GM21529 (cell line): ENCODE results near the gene TOP3B.

Experiments used
- ATAC-seq: cut with Tn5 transposase; IDR thresholded peaks from one replicate; pipeline ENCODE4 v1.9.1; 2021; ENCODE audit not compliant: unreplicated experiment

The TOP3B gene

GRCh38 chr22:21980547-21980946, 2.0 kb downstream of the TOP3B start:
- ATAC-seq, result no peak

GRCh38 chr22:21978564-21979386, 3.8 kb downstream of the TOP3B start:
- no peak for ATAC-seq

- ATAC-seq, result no peak
Observed at GRCh38 chr22:21977814-21978213, 4.8 kb downstream of the TOP3B start.

GRCh38 chr22:21975854-21976345, 6.7 kb downstream of the TOP3B start:
- no peak for ATAC-seq

GRCh38 chr22:21975273-21975672, 7.3 kb downstream of the TOP3B start:
- ATAC-seq, result no peak

GRCh38 chr22:21974058-21974649, 8.4 kb downstream of the TOP3B start:
- ATAC-seq, result no peak

GRCh38 chr22:21972806-21973205, 9.8 kb downstream of the TOP3B start:
- ATAC-seq, result no peak

- ATAC-seq, result no peak
Observed at GRCh38 chr22:21972293-21972779, 10.3 kb downstream of the TOP3B start.

- ATAC-seq, result no peak
Observed at GRCh38 chr22:21971858-21972275, 10.7 kb downstream of the TOP3B start.

- no peak for ATAC-seq
Observed at GRCh38 chr22:21970800-21971617, 11.6 kb downstream of the TOP3B start.

GRCh38 chr22:21970037-21970799, 12.4 kb downstream of the TOP3B start:
- no peak for ATAC-seq

- ATAC-seq, result no peak
Observed at GRCh38 chr22:21968452-21969129, 14.0 kb downstream of the TOP3B start.

GRCh38 chr22:21967693-21968271, 14.8 kb downstream of the TOP3B start:
- ATAC-seq, result no peak

GRCh38 chr22:21966643-21967516, 15.7 kb downstream of the TOP3B start:
- no peak for ATAC-seq

- ATAC-seq, result no peak
Observed at GRCh38 chr22:21965762-21966288, 16.8 kb downstream of the TOP3B start.

GRCh38 chr22:21964918-21965484, 17.6 kb downstream of the TOP3B start:
- no peak for ATAC-seq

GRCh38 chr22:21964234-21964633, 18.4 kb downstream of the TOP3B start:
- ATAC-seq, result no peak

- ATAC-seq, result no peak
Observed at GRCh38 chr22:21963790-21964211, 18.8 kb downstream of the TOP3B start.
